Inflammatory macrophage treated with lipopolysaccharide for 1 hour (primary cell): ENCODE data around the gene ETV4.
"Not testable (repeated sequence)": the region's sequence is repeated elsewhere in the genome, so short reads cannot be mapped to it uniquely, and the experiment has no call there.

Experiments used
- DNase-seq, 2 donors: peaks; one replicate each; pipeline ENCODE4 v3.0.0-alpha.2; 2020 to 2022

The ETV4 gene

DNA sequence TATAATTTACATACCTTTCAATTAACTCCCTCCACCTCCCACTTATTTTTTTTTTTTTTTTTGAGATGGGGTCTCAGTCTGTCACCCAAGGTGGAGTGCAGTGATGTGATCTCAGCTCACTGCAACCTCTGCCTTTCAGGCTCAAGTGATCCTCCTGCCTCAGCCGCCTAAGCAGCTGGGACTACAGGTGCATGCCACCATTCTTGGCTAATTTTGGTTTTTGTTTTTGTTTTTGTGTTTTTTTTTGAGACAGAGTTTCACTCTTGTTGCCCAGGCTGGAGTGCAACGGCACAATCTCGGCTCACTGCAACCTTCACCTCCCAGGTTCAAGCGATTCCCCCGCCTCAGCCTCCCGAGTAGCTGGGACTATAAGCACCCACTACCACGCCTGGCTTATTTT is 36.7 kb downstream of the ETV4 start:
- not testable (repeated sequence) for DNase-seq

DNA sequence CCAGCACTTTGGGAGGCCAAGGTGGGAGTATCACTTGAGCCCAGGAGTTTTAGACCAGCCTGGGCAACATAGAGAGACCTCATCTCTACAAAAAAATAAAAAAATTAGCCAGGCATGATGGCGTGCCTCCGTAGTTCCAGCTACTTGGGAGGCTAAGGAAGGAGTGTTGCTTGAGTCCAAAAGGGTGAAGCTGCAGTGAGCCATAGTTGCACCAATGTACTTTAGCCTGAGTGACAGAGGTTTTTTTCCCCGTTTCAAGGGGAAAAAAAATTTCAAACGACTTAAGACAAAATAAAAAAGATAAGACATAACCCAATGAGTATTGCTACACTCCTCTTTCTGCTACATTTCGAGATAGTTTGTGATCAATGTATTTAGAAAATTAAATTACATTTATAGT is 55.5 kb downstream of the ETV4 start:
- no peak for DNase-seq

DNA sequence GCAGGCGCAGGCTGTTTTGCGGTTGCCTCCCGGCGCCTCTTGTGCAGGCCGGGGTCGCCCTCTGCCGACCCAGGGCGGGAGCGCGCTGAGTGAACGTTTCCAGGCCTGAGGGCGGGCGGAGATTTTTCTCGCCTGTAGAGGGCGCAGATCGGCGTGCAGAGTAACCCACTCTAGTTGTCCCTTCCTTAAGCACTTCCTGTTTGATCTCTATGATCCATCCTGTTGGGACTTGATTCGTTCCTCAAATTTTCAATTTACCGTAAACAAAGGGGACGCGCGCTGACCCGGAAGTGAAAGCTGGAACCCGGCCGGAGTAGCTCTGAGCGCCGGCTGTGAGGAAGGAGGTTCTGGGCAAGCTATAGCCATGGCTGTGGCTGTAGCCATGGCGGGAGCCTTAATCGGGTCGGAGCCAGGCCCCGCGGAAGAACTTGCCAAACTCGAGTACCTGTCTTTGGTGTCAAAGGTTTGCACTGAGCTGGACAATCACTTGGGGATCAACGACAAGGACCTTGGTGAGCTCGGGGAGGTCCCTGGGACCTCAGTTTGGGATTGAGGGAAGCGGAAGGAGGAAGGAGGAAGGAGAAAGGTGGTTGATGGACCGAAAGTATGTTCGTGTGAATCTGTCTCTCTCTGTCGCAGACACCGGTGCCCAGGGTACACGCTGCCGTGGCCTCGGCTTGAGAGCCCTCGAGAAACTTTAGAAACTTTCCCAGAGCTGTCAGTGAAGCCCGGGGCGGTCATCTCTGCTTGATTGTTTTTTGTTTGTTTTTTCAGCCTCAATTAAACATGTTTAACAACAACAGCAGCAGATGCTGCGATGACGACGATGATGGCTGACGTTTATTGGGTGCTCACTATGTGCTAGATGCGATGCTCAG is 62.2 kb downstream of the ETV4 start, which contains the start of gene DHX8:
Gene DHX8, plus strand, starts transcription at position 302 of the 878 bp plus-strand sequence. Its CDS starts 63 bp downstream, at position 365.
- peak; percentile 98 to 100 for DNase-seq

DNA sequence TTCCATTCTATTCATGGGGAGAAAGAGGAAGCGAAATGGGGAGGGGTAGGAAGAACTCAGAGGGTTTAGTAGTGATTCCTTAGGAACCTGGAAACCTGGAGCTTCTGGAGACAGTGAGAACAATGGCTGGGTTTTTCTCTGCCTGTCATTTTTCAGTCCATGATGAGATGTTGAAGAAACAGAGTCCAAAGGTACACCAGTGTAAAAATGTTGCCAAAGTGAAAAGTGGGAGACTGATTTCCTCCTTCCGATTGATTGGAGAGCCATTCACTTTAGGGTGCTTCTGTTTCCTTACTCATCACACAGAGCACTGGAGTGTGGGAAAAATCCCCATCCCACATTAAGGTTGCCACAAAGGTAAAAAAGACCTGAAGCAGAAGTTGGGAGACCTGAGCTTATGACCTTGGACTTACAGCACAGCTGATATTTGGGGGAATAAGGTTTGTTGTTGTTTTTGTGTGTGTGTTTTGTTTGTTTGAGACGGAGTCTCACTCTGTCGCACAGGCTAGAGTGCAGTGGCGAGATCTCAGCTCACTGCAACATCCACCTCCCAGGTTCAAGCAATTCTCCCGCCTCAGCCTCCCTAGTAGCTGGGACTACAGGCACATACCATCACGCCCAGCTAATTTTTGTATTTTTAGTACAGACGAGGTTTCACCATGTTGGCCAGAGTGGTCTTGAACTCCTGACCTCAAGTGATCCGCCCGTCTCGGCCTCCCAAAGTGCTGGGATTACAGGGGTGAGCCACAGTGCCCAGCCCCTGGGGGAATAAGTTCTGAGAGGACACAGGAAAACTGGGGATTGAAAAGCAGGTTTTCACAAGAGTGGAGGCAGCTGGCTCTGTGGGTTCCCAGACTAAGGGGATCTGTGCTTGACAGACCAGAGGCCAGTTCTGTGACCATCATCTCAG is 63.8 kb downstream of the ETV4 start:
- no peak for DNase-seq

DNA sequence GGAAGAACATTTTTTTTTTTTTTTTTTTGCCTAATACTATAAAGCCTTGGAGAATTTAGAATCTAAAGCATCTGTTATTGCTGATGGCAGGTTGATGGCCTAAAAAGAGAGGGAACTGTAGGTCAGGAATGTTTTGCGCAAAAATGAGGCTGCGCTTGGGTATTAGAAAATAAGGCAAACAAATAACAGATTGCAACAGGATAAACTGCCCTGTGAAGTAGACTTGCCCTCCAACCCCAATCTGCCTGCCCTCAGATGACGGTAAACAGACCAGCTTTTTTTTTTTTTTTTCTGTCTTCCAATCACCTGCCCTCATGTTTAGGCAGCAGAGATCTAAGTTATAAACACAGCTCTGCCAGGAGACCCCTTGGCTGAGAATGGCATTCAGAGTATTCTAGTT is 66.2 kb downstream of the ETV4 start:
- DNase-seq, result no peak
